ENCODE data around the gene PSD2. TPM values are rescaled to one million over a fixed set of nuclear protein-coding genes. Genes with fewer than 3 reads are reported as not detected.
A peak's percentile ranks its signal among the peaks of the same experiment; 100 is the strongest.

The PSD2 gene
- total and polyA plus RNA-seq, 2 of the 13 experiments (the other 11 are each of a cell fraction or from before 2014, with no cell fraction given) = 0.07 TPM; not detected in 1

GRCh38 chr5:139767960-139768359, 27.6 kb upstream of the PSD2 start (continued):
- TF ChIP-seq ZSCAN22 (CRISPR knock-in tag; IDR thresholded peaks at IDR 0.05) (no peak), ZNF687 (CRISPR knock-in tag; IDR thresholded peaks at IDR 0.05) (peak; percentile 88), ZFP36L1 (CRISPR knock-in tag; IDR thresholded peaks at IDR 0.05) (no peak), USF2 (IDR thresholded peaks at IDR 0.05; ENCODE audit: low read depth, low read length) (no peak), USF2 (CRISPR knock-in tag; IDR thresholded peaks at IDR 0.05; ENCODE audit: borderline replicate concordance) (no peak), ZNF18 (CRISPR knock-in tag; IDR thresholded peaks at IDR 0.05; ENCODE audit: insufficient replicate concordance) (no peak), ELF3 (CRISPR knock-in tag; IDR thresholded peaks at IDR 0.05) (peak; percentile 49), ZNF567 (CRISPR knock-in tag; IDR thresholded peaks at IDR 0.05; ENCODE audit: borderline replicate concordance) (no peak), STAG1 (CRISPR knock-in tag; IDR thresholded peaks at IDR 0.05) (no peak), FOSL1 (CRISPR knock-in tag; IDR thresholded peaks at IDR 0.05; ENCODE audit: borderline replicate concordance) (no peak), ZNF577 (CRISPR knock-in tag; IDR thresholded peaks at IDR 0.05; ENCODE audit: borderline replicate concordance, low read depth) (no peak), NFKB2 (CRISPR knock-in tag; IDR thresholded peaks at IDR 0.05; ENCODE audit: borderline replicate concordance) (no peak), EEA1 (CRISPR knock-in tag; IDR thresholded peaks at IDR 0.05; ENCODE audit: borderline replicate concordance) (no peak), NR2F6 (IDR thresholded peaks at IDR 0.05) (peak; percentile 38; the same call in 1 of the 2 replicates), NR2F6 (CRISPR knock-in tag; IDR thresholded peaks at IDR 0.05) (peak; percentile 65; the same call in 1 of the 2 replicates), RBAK (CRISPR knock-in tag; IDR thresholded peaks at IDR 0.05) (no peak), STAT5B (CRISPR knock-in tag; IDR thresholded peaks at IDR 0.05) (no peak), PITX1 (CRISPR knock-in tag; IDR thresholded peaks at IDR 0.05) (peak; percentile 33; the same call in 1 of the 2 replicates), ZNF678 (CRISPR knock-in tag; IDR thresholded peaks at IDR 0.05) (no peak), POGZ (CRISPR knock-in tag; IDR thresholded peaks at IDR 0.05) (no peak), ZBTB20 (CRISPR knock-in tag; IDR thresholded peaks at IDR 0.05; ENCODE audit: borderline replicate concordance, low read depth) (no peak), ARHGAP35 (CRISPR knock-in tag; IDR thresholded peaks at IDR 0.05; ENCODE audit: borderline replicate concordance) (no peak)
- TF ChIP-seq, protein P1, sequence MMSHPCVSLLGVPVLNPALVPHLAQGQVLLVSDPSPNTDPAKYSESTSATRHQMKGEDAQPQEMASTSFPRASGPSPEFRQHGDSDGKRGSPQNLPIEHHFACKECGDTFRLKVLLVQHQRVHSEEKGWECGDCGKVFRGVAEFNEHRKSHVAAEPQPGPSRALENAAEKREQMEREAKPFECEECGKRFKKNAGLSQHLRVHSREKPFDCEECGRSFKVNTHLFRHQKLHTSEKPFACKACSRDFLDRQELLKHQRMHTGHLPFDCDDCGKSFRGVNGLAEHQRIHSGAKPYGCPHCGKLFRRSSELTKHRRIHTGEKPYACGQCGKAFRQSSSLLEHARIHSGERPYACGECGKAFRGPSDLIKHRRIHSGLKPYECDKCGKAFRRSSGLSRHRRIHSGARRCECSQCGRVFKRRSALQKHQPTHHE (CRISPR knock-in tag; IDR thresholded peaks at IDR 0.05; ENCODE audit: borderline replicate concordance) = no peak

Data from HepG2 (cell line).